ENCODE data around the gene COQ4.

- no peak for TF ChIP-seq SUZ12 (IDR thresholded peaks at IDR 0.05; ENCODE audit: extremely low read depth, insufficient read depth, insufficient read length)
- no peak for TF ChIP-seq YY1 (IDR thresholded peaks at IDR 0.05; ENCODE audit: insufficient read depth, insufficient read length)
- no peak for TF ChIP-seq ZNF274 (IDR thresholded peaks at IDR 0.05; ENCODE audit: low read depth, low read length)
Measured at GRCh38 chr9:128314697-128315096, 7.9 kb upstream of the COQ4 start.
